WTC11 (cell line): ENCODE measurements around the gene REC8. TPM values are rescaled to one million over a fixed set of nuclear protein-coding genes. Genes with fewer than 3 reads are reported as not detected.

ENCODE experiments used
- ATAC-seq: fragments of 200-7000 bp; cut with Tn5 transposase; 2 replicates; pipeline ENCODE4 v1.10.0; 2021; ENCODE audit warnings: mild to moderate bottlenecking, moderate library complexity
- CTCF ChIA-PET: fragments of 300-600 bp; sonication (Branson Sonifier 250); formaldehyde crosslinking; loops from one replicate; lab custom pipeline; 2021; ENCODE audit warnings: antibody characterized with exemption; lab: Charles Lee
- POLR2A ChIA-PET: fragments of 350-600 bp; sonication (Branson Sonifier 250); formaldehyde crosslinking; loops from one replicate; lab custom pipeline; 2021; ENCODE audit warnings: antibody characterized with exemption; lab: Charles Lee
- DNase-seq: peaks from one replicate; pipeline ENCODE4 v3.0.0; 2021; ENCODE audit warnings: low spot score
- H3K27ac Mint-ChIP-seq: 2 replicates; pipeline ENCODE4 v1.8.0; 2021; ENCODE audit warnings: mixed read lengths
- H3K27me3 Mint-ChIP-seq: 2 replicates; pipeline ENCODE4 v1.8.0; 2021; ENCODE audit warnings: low read depth, mild to moderate bottlenecking, moderate library complexity, mixed read lengths
- H3K36me3 Mint-ChIP-seq: 2 replicates; pipeline ENCODE4 v1.8.0; 2021; ENCODE audit warnings: mixed read lengths
- H3K4me1 Mint-ChIP-seq: 2 replicates; pipeline ENCODE4 v1.8.0; 2022; ENCODE audit warnings: mixed read lengths
- H3K4me3 Mint-ChIP-seq: 2 replicates; pipeline ENCODE4 v1.8.0; 2021; ENCODE audit warnings: mild to moderate bottlenecking, moderate library complexity, mixed read lengths
- H3K9me3 Mint-ChIP-seq: 2 replicates; pipeline ENCODE4 v1.8.0; 2021; ENCODE audit warnings: mixed read lengths
- ELF4 ChIP-seq: sonication (generic); formaldehyde crosslinking; IDR thresholded peaks from 2 replicates; pipeline ENCODE4 v1.8.1; 2022; ENCODE audit warnings: low read depth, mild to moderate bottlenecking, moderate library complexity, missing genetic modification reagents
- ETV6 ChIP-seq: sonication (generic); formaldehyde crosslinking; IDR thresholded peaks from 2 replicates; pipeline ENCODE4 v1.8.1; 2022; ENCODE audit warnings: mild to moderate bottlenecking, missing genetic modification reagents
- FOXK1 ChIP-seq: sonication (generic); formaldehyde crosslinking; IDR thresholded peaks from 2 replicates; pipeline ENCODE4 v1.8.0; 2022; ENCODE audit warnings: mild to moderate bottlenecking, moderate library complexity, missing genetic modification reagents
- JAZF1 ChIP-seq: fragments of 250-450 bp; sonication (Bioruptor Pico); IDR thresholded peaks from 2 replicates; pipeline ENCODE4 v1.9.0; 2021; ENCODE audit warnings: moderate library complexity, mild to moderate bottlenecking, inconsistent platforms
- KAT7 ChIP-seq: sonication (generic); formaldehyde crosslinking; IDR thresholded peaks from 2 replicates; pipeline ENCODE4 v1.8.1; 2023; ENCODE audit warnings: missing genetic modification reagents, mild to moderate bottlenecking, borderline replicate concordance
- MYBL2 ChIP-seq: sonication (generic); formaldehyde crosslinking; IDR thresholded peaks from 2 replicates; pipeline ENCODE4 v1.8.1; 2023; ENCODE audit warnings: mild to moderate bottlenecking, moderate library complexity, missing genetic modification reagents
- NR2C2 ChIP-seq: sonication (generic); formaldehyde crosslinking; IDR thresholded peaks from 2 replicates; pipeline ENCODE4 v1.8.0; 2022; ENCODE audit warnings: mild to moderate bottlenecking, missing genetic modification reagents
- ZNF121 ChIP-seq: sonication (generic); formaldehyde crosslinking; IDR thresholded peaks from 2 replicates; pipeline ENCODE4 v1.8.0; 2023; ENCODE audit warnings: missing genetic modification reagents
- ZNF219 ChIP-seq: sonication (generic); formaldehyde crosslinking; IDR thresholded peaks from 2 replicates; pipeline ENCODE4 v1.8.0; 2023; ENCODE audit warnings: missing genetic modification reagents, mild to moderate bottlenecking, borderline replicate concordance
- ZNF232 ChIP-seq: sonication (generic); formaldehyde crosslinking; IDR thresholded peaks from 2 replicates; pipeline ENCODE4 v1.8.0; 2022; ENCODE audit warnings: mild to moderate bottlenecking, missing genetic modification reagents
- ZNF263 ChIP-seq: sonication (generic); formaldehyde crosslinking; IDR thresholded peaks from 2 replicates; pipeline ENCODE4 v1.8.1; 2022; ENCODE audit warnings: low read depth, mild to moderate bottlenecking, moderate library complexity, missing genetic modification reagents
- ZNF317 ChIP-seq: sonication (generic); formaldehyde crosslinking; IDR thresholded peaks from 2 replicates; pipeline ENCODE4 v1.8.1; 2023; ENCODE audit warnings: low read depth, mild to moderate bottlenecking, moderate library complexity, missing genetic modification reagents, borderline replicate concordance
- ZNF396 ChIP-seq: fragments of 250-450 bp; sonication (Bioruptor Pico); IDR thresholded peaks from 2 replicates; pipeline ENCODE4 v1.8.0; 2021; ENCODE audit warnings: mild to moderate bottlenecking, moderate library complexity, borderline replicate concordance
- ZNF671 ChIP-seq: fragments of 250-450 bp; sonication (Bioruptor Pico); IDR thresholded peaks from 2 replicates; pipeline ENCODE4 v1.8.0; 2021; ENCODE audit warnings: mild to moderate bottlenecking
- total RNA-seq: library from RNA; stranded (reverse); gene quantifications from 3 replicates; pipeline ENCODE4 v1.2.3, GENCODE V29; 2021
- TF ChIP-seq, protein P1 (sequence below): fragments of 200-600 bp; IDR thresholded peaks from 2 replicates; pipeline ENCODE4 v1.8.0; 2022; ENCODE audit warnings: antibody characterized with exemption
- TF ChIP-seq, protein P2 (sequence below): sonication (generic); formaldehyde crosslinking; IDR thresholded peaks from 2 replicates; pipeline ENCODE4 v1.8.1; 2022; ENCODE audit warnings: low read depth, missing genetic modification reagents, borderline replicate concordance
- TF ChIP-seq, protein P3 (sequence below): sonication (generic); formaldehyde crosslinking; IDR thresholded peaks from 2 replicates; pipeline ENCODE4 v1.8.1; 2023; ENCODE audit warnings: mild to moderate bottlenecking, missing genetic modification reagents
- TF ChIP-seq, protein P4 (sequence below): sonication (generic); formaldehyde crosslinking; IDR thresholded peaks from 2 replicates; pipeline ENCODE4 v1.8.1; 2023; ENCODE audit warnings: mild to moderate bottlenecking, missing genetic modification reagents, moderate library complexity

REC8 gene
- total RNA-seq, 1 experiment from 2014 or later, result 32.2 TPM

DNA sequence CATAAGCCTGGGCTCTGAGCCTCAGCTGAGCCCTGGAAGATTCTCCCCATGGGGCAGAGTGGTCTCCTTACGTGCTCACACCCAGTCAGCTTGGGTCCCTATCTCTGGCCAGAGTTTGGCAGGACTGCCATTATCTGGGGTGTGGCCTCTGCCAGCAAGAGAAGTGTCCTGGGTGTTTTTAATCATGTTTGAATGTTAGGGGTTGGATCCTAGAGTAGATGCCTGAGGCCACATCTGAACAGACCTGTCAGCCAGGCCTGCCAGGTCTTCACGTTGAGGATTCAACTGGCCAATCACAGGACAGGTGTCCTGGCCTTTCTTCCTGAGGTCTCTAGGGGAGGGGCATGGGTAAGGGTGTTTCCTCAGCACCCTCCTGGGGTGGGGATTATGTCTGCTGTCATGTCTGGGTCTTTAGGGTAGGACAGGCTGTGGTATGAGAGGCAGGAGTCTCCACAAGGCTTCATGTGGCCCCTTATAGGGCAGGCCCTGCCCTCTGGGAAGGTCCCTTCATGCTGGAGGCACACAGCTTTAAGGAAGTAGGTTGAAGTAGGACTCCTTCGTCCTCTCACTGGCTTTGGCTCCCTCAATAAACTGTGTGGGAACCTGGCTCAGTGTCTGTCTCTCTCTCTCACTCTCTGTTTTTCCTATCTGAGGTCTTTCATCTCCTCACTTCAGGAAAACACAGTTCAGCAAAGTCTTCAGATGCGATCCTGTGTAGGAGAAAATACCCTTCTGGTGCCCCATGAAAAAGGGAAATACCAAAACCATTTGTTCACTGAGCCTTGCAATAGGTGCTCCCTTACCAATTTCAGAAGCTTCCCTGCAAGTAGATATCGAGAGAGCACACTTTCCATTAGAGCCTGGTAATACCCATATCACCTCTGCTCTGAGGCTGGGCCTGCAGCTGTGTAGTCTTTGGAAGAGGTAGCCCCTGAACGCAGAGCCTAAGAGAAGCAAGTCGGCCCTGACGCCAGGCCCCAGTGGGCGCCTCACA, 48.2 kb upstream of the REC8 start:
- Mint-ChIP-seq H3K4me1 (no peaks in the 10 kb centered on the region), H3K4me3 (no peak overlapping the region), H3K36me3 (peaks cover 34% of the 10 kb centered on the region), H3K9me3 (no peaks in the 10 kb centered on the region), H3K27me3 (no peaks in the 10 kb centered on the region), H3K27ac (no peak overlapping the region)
- no peak for TF ChIP-seq JAZF1
- ATAC-seq (peak; percentile 41; the same call in 1 of the 2 replicates), DNase-seq (no peak)
- ChIA-PET POLR2A (interaction anchor here (2.6 kb wide), 1 partner anchor 9 kb away, joined by 10 read pairs; the partner anchor contains the start of genes DCAF11 and NRL), CTCF (interaction anchor here (1.2 kb wide), 1 partner anchor 10 kb away, joined by 3 read pairs; the partner anchor contains the start of genes DCAF11 and NRL)

DNA sequence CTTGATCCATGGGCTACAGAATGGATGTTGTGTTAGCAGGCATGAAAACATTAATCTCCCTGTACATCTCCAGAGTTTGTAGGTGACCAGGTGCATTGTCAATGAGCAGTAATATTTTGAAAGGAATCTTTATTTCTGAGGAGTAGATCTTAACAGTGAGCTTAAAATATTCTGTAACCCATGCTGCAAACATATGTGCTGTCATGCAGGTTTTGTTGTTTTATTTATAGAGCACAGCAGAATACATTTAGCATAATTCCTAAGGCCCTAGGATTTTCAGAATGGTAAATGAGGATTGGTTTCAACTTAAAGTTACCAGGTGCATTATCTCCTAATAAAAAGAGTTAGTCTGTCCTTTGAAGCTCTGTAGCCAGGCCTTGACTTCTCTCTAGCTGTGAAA, 44.9 kb upstream of the REC8 start:
- Mint-ChIP-seq H3K4me3 (no peak overlapping the region), H3K27me3 (no peaks in the 10 kb centered on the region), H3K27ac (no peak overlapping the region), H3K4me1 (peaks cover 3% of the 10 kb centered on the region)
- ATAC-seq (no peak), DNase-seq (no peak)
- TF ChIP-seq ZNF396 (CRISPR knock-in tag), result no peak
- no peak for TF ChIP-seq ZNF121
- TF ChIP-seq, protein P1, sequence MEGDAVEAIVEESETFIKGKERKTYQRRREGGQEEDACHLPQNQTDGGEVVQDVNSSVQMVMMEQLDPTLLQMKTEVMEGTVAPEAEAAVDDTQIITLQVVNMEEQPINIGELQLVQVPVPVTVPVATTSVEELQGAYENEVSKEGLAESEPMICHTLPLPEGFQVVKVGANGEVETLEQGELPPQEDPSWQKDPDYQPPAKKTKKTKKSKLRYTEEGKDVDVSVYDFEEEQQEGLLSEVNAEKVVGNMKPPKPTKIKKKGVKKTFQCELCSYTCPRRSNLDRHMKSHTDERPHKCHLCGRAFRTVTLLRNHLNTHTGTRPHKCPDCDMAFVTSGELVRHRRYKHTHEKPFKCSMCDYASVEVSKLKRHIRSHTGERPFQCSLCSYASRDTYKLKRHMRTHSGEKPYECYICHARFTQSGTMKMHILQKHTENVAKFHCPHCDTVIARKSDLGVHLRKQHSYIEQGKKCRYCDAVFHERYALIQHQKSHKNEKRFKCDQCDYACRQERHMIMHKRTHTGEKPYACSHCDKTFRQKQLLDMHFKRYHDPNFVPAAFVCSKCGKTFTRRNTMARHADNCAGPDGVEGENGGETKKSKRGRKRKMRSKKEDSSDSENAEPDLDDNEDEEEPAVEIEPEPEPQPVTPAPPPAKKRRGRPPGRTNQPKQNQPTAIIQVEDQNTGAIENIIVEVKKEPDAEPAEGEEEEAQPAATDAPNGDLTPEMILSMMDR, result no peak
- TF ChIP-seq ELF4 (CRISPR knock-in tag), result no peak
- no peak for TF ChIP-seq FOXK1 (CRISPR knock-in tag)
- no peak for TF ChIP-seq ZNF232 (CRISPR knock-in tag)
- TF ChIP-seq NR2C2 (CRISPR knock-in tag), result no peak
- TF ChIP-seq, protein P2, sequence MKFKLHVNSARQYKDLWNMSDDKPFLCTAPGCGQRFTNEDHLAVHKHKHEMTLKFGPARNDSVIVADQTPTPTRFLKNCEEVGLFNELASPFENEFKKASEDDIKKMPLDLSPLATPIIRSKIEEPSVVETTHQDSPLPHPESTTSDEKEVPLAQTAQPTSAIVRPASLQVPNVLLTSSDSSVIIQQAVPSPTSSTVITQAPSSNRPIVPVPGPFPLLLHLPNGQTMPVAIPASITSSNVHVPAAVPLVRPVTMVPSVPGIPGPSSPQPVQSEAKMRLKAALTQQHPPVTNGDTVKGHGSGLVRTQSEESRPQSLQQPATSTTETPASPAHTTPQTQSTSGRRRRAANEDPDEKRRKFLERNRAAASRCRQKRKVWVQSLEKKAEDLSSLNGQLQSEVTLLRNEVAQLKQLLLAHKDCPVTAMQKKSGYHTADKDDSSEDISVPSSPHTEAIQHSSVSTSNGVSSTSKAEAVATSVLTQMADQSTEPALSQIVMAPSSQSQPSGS (CRISPR knock-in tag), result no peak
- no peak for TF ChIP-seq ZNF671 (CRISPR knock-in tag)
- TF ChIP-seq, protein P3, sequence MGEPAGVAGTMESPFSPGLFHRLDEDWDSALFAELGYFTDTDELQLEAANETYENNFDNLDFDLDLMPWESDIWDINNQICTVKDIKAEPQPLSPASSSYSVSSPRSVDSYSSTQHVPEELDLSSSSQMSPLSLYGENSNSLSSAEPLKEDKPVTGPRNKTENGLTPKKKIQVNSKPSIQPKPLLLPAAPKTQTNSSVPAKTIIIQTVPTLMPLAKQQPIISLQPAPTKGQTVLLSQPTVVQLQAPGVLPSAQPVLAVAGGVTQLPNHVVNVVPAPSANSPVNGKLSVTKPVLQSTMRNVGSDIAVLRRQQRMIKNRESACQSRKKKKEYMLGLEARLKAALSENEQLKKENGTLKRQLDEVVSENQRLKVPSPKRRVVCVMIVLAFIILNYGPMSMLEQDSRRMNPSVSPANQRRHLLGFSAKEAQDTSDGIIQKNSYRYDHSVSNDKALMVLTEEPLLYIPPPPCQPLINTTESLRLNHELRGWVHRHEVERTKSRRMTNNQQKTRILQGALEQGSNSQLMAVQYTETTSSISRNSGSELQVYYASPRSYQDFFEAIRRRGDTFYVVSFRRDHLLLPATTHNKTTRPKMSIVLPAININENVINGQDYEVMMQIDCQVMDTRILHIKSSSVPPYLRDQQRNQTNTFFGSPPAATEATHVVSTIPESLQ (CRISPR knock-in tag), result no peak
- TF ChIP-seq KAT7, result no peak
- TF ChIP-seq ZNF317 (CRISPR knock-in tag), result no peak
- TF ChIP-seq ETV6, result no peak
- TF ChIP-seq, protein P4, sequence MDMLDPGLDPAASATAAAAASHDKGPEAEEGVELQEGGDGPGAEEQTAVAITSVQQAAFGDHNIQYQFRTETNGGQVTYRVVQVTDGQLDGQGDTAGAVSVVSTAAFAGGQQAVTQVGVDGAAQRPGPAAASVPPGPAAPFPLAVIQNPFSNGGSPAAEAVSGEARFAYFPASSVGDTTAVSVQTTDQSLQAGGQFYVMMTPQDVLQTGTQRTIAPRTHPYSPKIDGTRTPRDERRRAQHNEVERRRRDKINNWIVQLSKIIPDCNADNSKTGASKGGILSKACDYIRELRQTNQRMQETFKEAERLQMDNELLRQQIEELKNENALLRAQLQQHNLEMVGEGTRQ (CRISPR knock-in tag), result no peak
- TF ChIP-seq ZNF263 (CRISPR knock-in tag), result no peak
- no peak for TF ChIP-seq JAZF1
- TF ChIP-seq ZNF219, result no peak
- no peak for TF ChIP-seq MYBL2 (CRISPR knock-in tag)
- TF ChIP-seq, all 79 proteins: peak for 0
- CTCF ChIA-PET, result interaction anchor here (0.6 to 1.5 kb wide), 7 partner anchors 9 to 648 kb away, joined by 3 to 6 read pairs (median 4); partner anchors contain the start of genes IRF9 and PSME1
- POLR2A ChIA-PET, result interaction anchor here (0.7 to 1.8 kb wide), 4 partner anchors 9 to 144 kb away, joined by 3 to 6 read pairs (median 3); partner anchors contain the start of genes DCAF11, IRF9, NRL and PSME1
- Mint-ChIP-seq H3K9me3 (no peaks in the 10 kb centered on the region), H3K36me3 (peaks cover 10% of the 10 kb centered on the region; the same call in 1 of the 2 replicates)
